ENCODE measurements around the gene LAMA4. TPM values are rescaled to one million over a fixed set of nuclear protein-coding genes. Genes with fewer than 3 reads are reported as not detected.
A peak's percentile ranks its signal among the peaks of the same experiment; 100 is the strongest.

LAMA4 gene
- polyA plus RNA-seq, 1 donor from 2014 or later = 0.69 TPM

DNA sequence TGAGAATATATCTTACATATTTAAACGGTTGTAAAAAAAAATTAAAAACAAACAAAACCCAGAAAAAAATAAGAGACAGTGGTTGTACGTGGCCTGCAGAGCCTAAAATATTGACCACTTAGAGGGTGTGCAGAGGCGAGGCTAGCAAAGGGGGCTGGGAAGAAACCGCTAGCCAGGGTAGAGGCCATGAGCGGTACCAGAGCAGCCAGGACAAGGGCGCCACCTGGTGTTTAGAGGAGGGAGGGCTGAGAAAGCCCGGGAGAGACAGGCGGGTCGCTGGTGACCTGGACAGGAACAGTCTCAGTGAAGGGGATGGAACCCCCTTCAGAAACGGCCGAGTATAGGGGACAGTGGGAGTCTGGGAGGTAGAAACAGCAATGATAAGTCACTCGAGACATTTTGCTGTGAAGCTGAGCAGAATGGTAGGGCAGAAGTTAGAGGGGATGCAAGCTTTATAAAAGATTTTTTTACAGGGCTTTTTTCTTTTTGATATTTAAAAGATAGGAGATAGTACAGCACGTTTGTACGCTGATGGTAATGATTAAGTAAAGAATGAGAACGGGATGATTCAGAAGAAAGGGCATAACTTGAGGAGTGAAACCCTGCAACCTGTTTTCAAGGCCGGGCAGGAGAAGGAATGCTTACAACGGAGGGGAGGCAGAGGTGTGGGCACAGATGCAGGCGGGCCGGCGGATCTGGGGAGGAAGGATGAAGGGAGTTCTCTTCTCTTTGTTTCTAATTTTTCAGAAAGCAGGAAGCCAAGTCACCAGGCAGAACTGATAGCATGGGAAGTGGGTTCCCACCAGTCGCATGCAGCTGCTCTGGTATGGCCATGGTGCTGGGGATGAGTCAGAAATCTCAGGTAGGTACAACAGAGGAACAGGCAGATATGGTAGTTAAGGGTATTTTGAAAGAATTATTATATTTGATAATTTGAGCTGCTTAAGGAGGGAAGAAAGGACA, 90.8 kb downstream of the LAMA4 start:
- Histone ChIP-seq H3K27me3 (ENCODE audit: insufficient read depth, low read depth, low read length) (no peaks in the 10 kb centered on the region), H2AFZ (ENCODE audit: low read depth, low read length) (no peak overlapping the region), H3K36me3 (ENCODE audit: insufficient read depth, low read length) (no peaks in the 10 kb centered on the region), H3K9me2 (ENCODE audit: insufficient read depth, low read length) (no peaks in the 10 kb centered on the region), H4K20me1 (ENCODE audit: insufficient read depth) (no peaks in the 10 kb centered on the region), H3F3A (ENCODE audit: insufficient read depth, low read length, poor library complexity, severe bottlenecking) (no peaks in the 10 kb centered on the region), H3K79me2 (replicated peaks; ENCODE audit: insufficient read depth, low read length) (no peaks in the 10 kb centered on the region), H3K9ac (ENCODE audit: low read length) (no peak overlapping the region), H3K4me2 (ENCODE audit: low read length) (no peak overlapping the region), H3K27ac (ENCODE audit: low read length) (no peak overlapping the region), H3K4me3 (ENCODE audit: low read length) (no peak overlapping the region), H3K9me3 (ENCODE audit: low read length) (no peaks in the 10 kb centered on the region)
- TF ChIP-seq CTCF (IDR thresholded peaks at IDR 0.05; ENCODE audit: poor library complexity, severe bottlenecking) (peak; percentile 64), RAD21 (conservative IDR thresholded peaks at IDR 0.05) (peak; percentile 64), MXI1 (conservative IDR thresholded peaks at IDR 0.05; ENCODE audit: poor library complexity, severe bottlenecking) (no peak), EP300 (conservative IDR thresholded peaks at IDR 0.05; ENCODE audit: poor library complexity, severe bottlenecking) (no peak), POLR2AphosphoS5 (IDR thresholded peaks at IDR 0.05) (no peak), TAF1 (IDR thresholded peaks at IDR 0.05; ENCODE audit: low read depth) (no peak), EZH2 (IDR thresholded peaks at IDR 0.05; ENCODE audit: borderline replicate concordance, insufficient read depth, low read length, poor library complexity, severe bottlenecking) (no peak), REST (IDR thresholded peaks at IDR 0.05; ENCODE audit: borderline replicate concordance) (no peak), SMC3 (conservative IDR thresholded peaks at IDR 0.05; ENCODE audit: poor library complexity) (peak; percentile 67)

GRCh38 chr6:112160745-112161144, 93.6 kb downstream of the LAMA4 start:
- no peak overlapping the region for H3K27ac ChIP-seq (ENCODE audit: low read length)
- no peaks in the 10 kb centered on the region for H3F3A ChIP-seq (ENCODE audit: insufficient read depth, low read length, poor library complexity, severe bottlenecking)
- H3K27me3 ChIP-seq (ENCODE audit: insufficient read depth, low read depth, low read length) = no peaks in the 10 kb centered on the region
- H3K4me3 ChIP-seq (ENCODE audit: low read length) = no peak overlapping the region
- no peaks in the 10 kb centered on the region for H3K79me2 ChIP-seq (replicated peaks; ENCODE audit: insufficient read depth, low read length)
- no peaks in the 10 kb centered on the region for H3K36me3 ChIP-seq (ENCODE audit: insufficient read depth, low read length)
- TF ChIP-seq MXI1 (conservative IDR thresholded peaks at IDR 0.05; ENCODE audit: poor library complexity, severe bottlenecking) (no peak), RAD21 (conservative IDR thresholded peaks at IDR 0.05) (no peak), EZH2 (IDR thresholded peaks at IDR 0.05; ENCODE audit: borderline replicate concordance, insufficient read depth, low read length, poor library complexity, severe bottlenecking) (no peak), TAF1 (IDR thresholded peaks at IDR 0.05; ENCODE audit: low read depth) (no peak), EP300 (conservative IDR thresholded peaks at IDR 0.05; ENCODE audit: poor library complexity, severe bottlenecking) (no peak), CTCF (IDR thresholded peaks at IDR 0.05; ENCODE audit: poor library complexity, severe bottlenecking) (no peak)
- H2AFZ ChIP-seq (ENCODE audit: low read depth, low read length) = no peak overlapping the region
- no peaks in the 10 kb centered on the region for H3K9me3 ChIP-seq (ENCODE audit: low read length)
- no peaks in the 10 kb centered on the region for H4K20me1 ChIP-seq (ENCODE audit: insufficient read depth)
- no peak overlapping the region for H3K4me2 ChIP-seq (ENCODE audit: low read length)
- no peak overlapping the region for H3K9ac ChIP-seq (ENCODE audit: low read length)
- no peaks in the 10 kb centered on the region for H3K9me2 ChIP-seq (ENCODE audit: insufficient read depth, low read length)
